ENCODE data around the gene RAI1. TPM values are rescaled to one million over a fixed set of nuclear protein-coding genes. Genes with fewer than 3 reads are reported as not detected.

RAI1 gene
- total and polyA plus RNA-seq, 2 donors = 4.3 to 10.9 TPM

DNA sequence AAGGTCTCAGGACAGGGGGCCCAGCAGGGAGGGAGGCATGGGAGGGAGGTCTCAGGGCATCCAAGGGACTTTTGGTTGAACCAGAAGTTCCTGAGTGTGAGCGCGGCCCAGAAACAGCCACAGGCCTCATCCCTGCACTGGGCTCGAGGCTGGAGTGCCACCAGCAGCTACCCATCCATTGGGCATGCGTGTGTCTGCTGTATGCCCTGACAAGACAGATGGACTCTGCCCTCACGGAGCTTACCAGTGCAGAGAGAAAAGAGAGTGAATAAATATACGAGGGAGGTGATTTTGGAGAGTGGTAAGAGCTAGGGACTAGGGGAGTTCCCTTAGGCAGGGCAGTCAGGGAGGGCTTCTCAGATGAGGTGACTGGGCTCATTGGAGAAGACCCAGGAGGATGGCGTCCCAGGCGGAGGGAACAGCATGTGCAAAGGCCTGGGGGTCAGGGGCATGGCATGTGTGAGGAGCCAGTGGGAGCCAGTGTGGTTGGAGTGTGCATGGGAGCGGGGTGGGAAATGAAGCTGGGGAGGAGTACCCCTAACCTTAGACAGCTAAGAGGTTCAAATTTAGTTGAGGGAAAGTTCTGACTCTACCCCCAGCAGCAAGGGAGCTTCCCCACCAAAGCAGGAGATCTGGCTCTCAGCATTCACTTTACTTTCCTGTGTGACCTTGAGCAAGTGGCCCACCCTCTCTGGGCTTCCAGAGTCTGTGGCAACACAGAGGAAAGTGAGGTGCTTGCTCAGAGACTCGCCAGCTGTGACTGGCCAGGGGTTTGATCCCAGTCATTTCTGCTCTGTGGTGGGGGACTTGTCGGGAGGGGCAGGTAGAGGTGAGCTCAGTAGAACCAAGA, 80.9 kb downstream of the RAI1 start:
- H3K27ac ChIP-seq (ENCODE audit: low read depth in 1 of 2, low read length in 1 of 2) = no peak overlapping the region
- 96% methylated on average over 11 of the region's 11 CpGs for WGBS

DNA sequence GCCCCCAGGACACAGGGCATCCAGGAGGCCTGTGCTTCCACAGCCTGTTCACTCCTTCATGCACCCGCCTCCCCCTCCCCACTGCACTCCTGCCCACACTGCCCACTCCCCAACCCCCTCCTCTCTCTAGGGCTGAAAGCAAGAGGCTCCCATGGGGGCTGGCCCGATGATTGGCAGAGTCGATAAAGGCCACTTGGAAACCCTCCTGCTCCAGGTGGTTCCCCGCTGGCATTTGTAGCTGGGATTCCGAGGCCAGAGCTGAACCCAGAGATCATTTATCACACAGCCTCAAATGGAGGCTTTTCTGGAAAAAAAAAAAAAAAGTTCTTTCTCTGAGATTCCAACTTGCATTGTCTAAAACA, 81.5 kb downstream of the RAI1 start:
- Histone ChIP-seq H3K9me3 (ENCODE audit: control insufficient read depth in 2 of 2, insufficient read depth in 1 of 2, low read length in 1 of 2) (no peaks in the 10 kb centered on the region), H3K27me3 (ENCODE audit: control insufficient read depth in 2 of 2, insufficient read depth in 1 of 2, low read length in 1 of 2) (no peaks in the 10 kb centered on the region), H3K4me3 (ENCODE audit: low read length in 2 of 2) (no peak overlapping the region), H3K4me1 (ENCODE audit: control insufficient read depth in 2 of 2, insufficient read depth in 2 of 2, low read length in 2 of 2) (peaks cover 48 to 99% of the 10 kb centered on the region in 2 donors), H3K36me3 (ENCODE audit: control insufficient read depth in 2 of 2, insufficient read depth in 2 of 2, low read length in 1 of 2) (peaks cover 4 to 7% of the 10 kb centered on the region in 2 donors), H3K27ac (ENCODE audit: low read depth in 1 of 2, low read length in 1 of 2) (no peak overlapping the region)
- no peak for DNase-seq (ENCODE audit: low read depth in 6 of 9, low spot score in 9 of 9)
- 93% methylated on average over 5 of the region's 5 CpGs for WGBS

More for the DNA sequence above, 80.9 kb downstream of the RAI1 start:
- Histone ChIP-seq H3K9me3 (ENCODE audit: control insufficient read depth in 2 of 2, insufficient read depth in 1 of 2, low read length in 1 of 2) (no peaks in the 10 kb centered on the region), H3K36me3 (ENCODE audit: control insufficient read depth in 2 of 2, insufficient read depth in 2 of 2, low read length in 1 of 2) (peaks cover 4 to 7% of the 10 kb centered on the region in 2 donors), H3K4me3 (ENCODE audit: low read length in 2 of 2) (no peak overlapping the region), H3K4me1 (ENCODE audit: control insufficient read depth in 2 of 2, insufficient read depth in 2 of 2, low read length in 2 of 2) (peaks cover 54 to 99% of the 10 kb centered on the region in 2 donors), H3K27me3 (ENCODE audit: control insufficient read depth in 2 of 2, insufficient read depth in 1 of 2, low read length in 1 of 2) (no peaks in the 10 kb centered on the region)
- no peak for DNase-seq (ENCODE audit: low read depth in 6 of 9, low spot score in 9 of 9)

DNA sequence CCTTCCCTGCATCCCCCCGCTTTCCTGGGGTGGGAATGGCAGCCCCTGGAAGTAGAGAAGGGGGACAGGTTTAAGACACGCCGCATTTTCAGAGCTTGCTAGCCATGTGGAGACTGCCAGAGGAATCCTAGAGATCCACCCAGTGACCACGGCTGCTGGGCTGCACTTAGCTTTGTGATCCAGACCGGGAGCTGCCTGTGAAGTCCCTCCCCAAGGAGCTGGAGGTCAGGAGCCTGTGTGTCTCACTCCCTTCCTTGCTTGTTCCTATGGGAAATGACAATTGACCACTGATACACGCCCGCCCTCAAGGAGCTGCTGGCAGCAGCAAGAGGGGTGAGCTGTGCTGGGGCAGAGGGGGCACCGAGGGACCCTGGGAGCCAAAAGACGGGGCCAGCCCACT, 81.9 kb downstream of the RAI1 start:
- no peaks in the 10 kb centered on the region for H3K27me3 ChIP-seq (ENCODE audit: control insufficient read depth in 2 of 2, insufficient read depth in 1 of 2, low read length in 1 of 2)
- no peak overlapping the region for H3K27ac ChIP-seq (ENCODE audit: low read depth in 1 of 2, low read length in 1 of 2)
- peaks cover 4 to 7% of the 10 kb centered on the region in 2 donors for H3K36me3 ChIP-seq (ENCODE audit: control insufficient read depth in 2 of 2, insufficient read depth in 2 of 2, low read length in 1 of 2)
- H3K9me3 ChIP-seq (ENCODE audit: control insufficient read depth in 2 of 2, insufficient read depth in 1 of 2, low read length in 1 of 2) = no peaks in the 10 kb centered on the region
- DNase-seq (ENCODE audit: low read depth in 6 of 9, low spot score in 9 of 9) = no peak
- peaks cover 46 to 98% of the 10 kb centered on the region in 2 donors for H3K4me1 ChIP-seq (ENCODE audit: control insufficient read depth in 2 of 2, insufficient read depth in 2 of 2, low read length in 2 of 2)
- WGBS = 96% methylated on average over 9 of the region's 9 CpGs
- H3K4me3 ChIP-seq (ENCODE audit: low read length in 2 of 2) = no peak overlapping the region

DNA sequence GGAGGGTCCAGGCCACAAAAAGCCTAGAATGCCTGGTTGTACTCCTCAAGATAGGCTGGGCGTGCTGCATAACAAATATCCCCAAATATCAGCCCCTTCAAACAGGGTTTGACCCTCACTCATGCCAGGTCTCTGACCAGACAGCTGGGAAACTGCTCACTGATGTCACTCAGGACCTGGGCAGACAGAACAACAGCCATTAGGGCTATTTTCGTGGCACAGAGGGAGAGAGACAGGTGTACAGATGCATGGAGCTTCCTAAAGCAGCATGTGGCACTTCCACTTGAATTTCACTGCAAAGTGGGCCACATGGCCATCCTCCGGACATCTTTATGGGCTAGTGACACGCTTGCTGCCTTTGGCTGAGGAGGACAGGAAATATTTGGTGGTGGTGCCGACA, 82.5 kb downstream of the RAI1 start:
- H3K27me3 ChIP-seq (ENCODE audit: control insufficient read depth in 2 of 2, insufficient read depth in 1 of 2, low read length in 1 of 2) = no peaks in the 10 kb centered on the region
- peaks cover 4 to 7% of the 10 kb centered on the region in 2 donors for H3K36me3 ChIP-seq (ENCODE audit: control insufficient read depth in 2 of 2, insufficient read depth in 2 of 2, low read length in 1 of 2)
- 38% methylated on average over 5 of the region's 5 CpGs for WGBS
- no peak overlapping the region for H3K4me3 ChIP-seq (ENCODE audit: low read length in 2 of 2)
- no peak for DNase-seq (ENCODE audit: low read depth in 6 of 9, low spot score in 9 of 9)
- H3K9me3 ChIP-seq (ENCODE audit: control insufficient read depth in 2 of 2, insufficient read depth in 1 of 2, low read length in 1 of 2) = no peaks in the 10 kb centered on the region
- peak overlapping the region in 1 of 2 donors; percentile 59 for H3K27ac ChIP-seq (ENCODE audit: low read depth in 1 of 2, low read length in 1 of 2)
- peaks cover 40 to 97% of the 10 kb centered on the region in 2 donors for H3K4me1 ChIP-seq (ENCODE audit: control insufficient read depth in 2 of 2, insufficient read depth in 2 of 2, low read length in 2 of 2)

DNA sequence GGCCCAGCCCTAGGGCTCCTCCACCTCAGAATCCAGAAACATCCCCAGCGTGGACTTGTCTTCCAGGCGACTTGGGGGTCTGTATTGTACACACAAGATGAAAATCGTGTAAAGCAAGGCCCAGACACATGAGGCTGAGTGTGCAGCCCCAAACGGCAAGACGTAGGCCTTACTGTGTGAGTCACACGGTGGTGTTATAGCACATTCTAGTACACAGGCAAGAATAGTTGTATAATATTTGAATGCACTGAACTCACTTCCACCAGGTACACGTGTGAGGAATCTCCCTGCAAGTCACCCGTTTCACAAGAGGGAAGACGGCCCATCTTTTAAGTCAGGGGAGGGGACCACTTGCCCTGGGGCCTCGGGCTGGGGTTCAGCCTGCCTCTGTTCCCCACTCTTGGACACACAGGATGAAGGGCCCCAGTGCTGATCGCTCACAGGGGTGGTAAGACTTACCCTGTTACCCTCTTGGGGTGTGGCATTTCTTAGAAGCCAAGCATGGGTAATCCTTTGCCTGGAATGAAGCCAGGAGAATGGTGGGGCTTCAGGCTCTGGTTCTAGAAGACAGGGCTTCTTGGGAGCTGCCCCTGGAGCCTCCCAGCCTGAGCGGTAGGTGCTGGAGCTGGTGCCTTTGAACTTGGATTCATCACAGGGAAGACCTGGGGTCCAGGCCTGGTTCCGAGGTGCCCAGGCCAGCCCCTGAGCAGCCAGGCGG, 84.3 kb downstream of the RAI1 start:
- DNase-seq (ENCODE audit: low read depth in 6 of 9, low spot score in 9 of 9) = no peak
- no peak overlapping the region for H3K4me3 ChIP-seq (ENCODE audit: low read length in 2 of 2)
- peaks cover 27 to 89% of the 10 kb centered on the region in 2 donors for H3K4me1 ChIP-seq (ENCODE audit: control insufficient read depth in 2 of 2, insufficient read depth in 2 of 2, low read length in 2 of 2)
- peaks cover 4% of the 10 kb centered on the region in 2 donors for H3K36me3 ChIP-seq (ENCODE audit: control insufficient read depth in 2 of 2, insufficient read depth in 2 of 2, low read length in 1 of 2)
- no peaks in the 10 kb centered on the region for H3K27me3 ChIP-seq (ENCODE audit: control insufficient read depth in 2 of 2, insufficient read depth in 1 of 2, low read length in 1 of 2)
- WGBS = 90% methylated on average over 14 of the region's 14 CpGs
- no peak overlapping the region for H3K27ac ChIP-seq (ENCODE audit: low read depth in 1 of 2, low read length in 1 of 2)
- H3K9me3 ChIP-seq (ENCODE audit: control insufficient read depth in 2 of 2, insufficient read depth in 1 of 2, low read length in 1 of 2) = no peaks in the 10 kb centered on the region

DNA sequence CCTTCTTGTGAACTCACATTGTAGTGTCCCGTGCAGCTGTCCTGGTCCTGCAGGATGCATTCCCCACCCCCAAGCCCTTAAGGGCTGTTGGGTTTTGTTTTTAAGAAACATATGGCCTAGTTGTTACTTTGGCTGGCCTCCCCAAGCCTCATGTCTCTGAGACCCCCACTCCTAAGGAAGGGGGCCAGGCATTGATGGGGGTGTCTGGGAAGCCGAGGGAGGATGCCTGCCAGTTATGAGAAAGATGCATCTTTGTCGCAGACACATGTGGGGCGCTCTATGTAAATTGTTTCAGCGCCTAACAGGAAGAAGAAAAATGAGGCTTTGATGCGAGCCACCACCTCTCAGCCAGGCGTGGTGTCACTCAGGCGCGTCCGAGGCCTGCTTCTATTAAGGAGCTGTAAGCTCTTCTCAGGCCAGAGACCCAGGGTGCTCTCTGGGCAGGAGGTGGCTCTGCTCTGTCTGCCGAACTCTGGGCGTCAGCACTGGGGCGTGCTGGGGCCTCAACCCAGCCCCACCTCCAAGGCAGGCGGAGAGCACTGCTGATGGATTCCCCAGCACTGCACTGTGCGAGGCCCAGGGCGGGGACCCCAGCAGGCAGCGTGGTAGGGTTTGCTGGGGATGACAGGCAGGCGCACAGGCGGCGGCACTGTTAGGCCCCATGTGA, 85.0 kb downstream of the RAI1 start:
- DNase-seq (ENCODE audit: low read depth in 6 of 9, low spot score in 9 of 9) = peak in 1 of 9 donors; percentile 57
- Histone ChIP-seq H3K9me3 (ENCODE audit: control insufficient read depth in 2 of 2, insufficient read depth in 1 of 2, low read length in 1 of 2) (no peaks in the 10 kb centered on the region), H3K27me3 (ENCODE audit: control insufficient read depth in 2 of 2, insufficient read depth in 1 of 2, low read length in 1 of 2) (no peaks in the 10 kb centered on the region), H3K4me1 (ENCODE audit: control insufficient read depth in 2 of 2, insufficient read depth in 2 of 2, low read length in 2 of 2) (peaks cover 27 to 82% of the 10 kb centered on the region in 2 donors), H3K4me3 (ENCODE audit: low read length in 2 of 2) (no peak overlapping the region), H3K36me3 (ENCODE audit: control insufficient read depth in 2 of 2, insufficient read depth in 2 of 2, low read length in 1 of 2) (peaks cover 4% of the 10 kb centered on the region in 2 donors), H3K27ac (ENCODE audit: low read depth in 1 of 2, low read length in 1 of 2) (peak overlapping the region in 1 of 2 donors; percentile 13)
- WGBS = 72% methylated on average over 20 of the region's 20 CpGs

DNA sequence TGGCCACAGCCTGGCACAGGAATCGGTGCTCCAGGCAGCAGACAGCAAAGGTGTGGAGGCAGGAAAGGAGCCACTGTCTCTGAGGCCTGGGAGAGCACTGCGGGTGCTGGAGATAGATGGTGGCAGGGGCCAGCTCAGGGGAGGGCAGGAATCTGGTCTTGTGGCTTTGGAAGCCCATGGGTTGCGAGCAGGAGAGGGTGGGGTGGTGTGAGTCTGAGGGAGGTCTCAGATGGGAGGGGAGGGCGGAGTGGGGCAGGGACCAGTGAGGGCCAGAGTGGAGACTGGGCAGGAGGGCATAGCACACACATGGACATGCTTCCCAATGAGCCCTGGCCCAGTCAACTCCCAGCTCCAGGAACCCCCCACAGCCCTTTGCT, 85.5 kb downstream of the RAI1 start:
- 86% methylated on average over 4 of the region's 4 CpGs for WGBS
- H3K27ac ChIP-seq (ENCODE audit: low read depth in 1 of 2, low read length in 1 of 2) = peak overlapping the region in 1 of 2 donors; percentile 13

DNA sequence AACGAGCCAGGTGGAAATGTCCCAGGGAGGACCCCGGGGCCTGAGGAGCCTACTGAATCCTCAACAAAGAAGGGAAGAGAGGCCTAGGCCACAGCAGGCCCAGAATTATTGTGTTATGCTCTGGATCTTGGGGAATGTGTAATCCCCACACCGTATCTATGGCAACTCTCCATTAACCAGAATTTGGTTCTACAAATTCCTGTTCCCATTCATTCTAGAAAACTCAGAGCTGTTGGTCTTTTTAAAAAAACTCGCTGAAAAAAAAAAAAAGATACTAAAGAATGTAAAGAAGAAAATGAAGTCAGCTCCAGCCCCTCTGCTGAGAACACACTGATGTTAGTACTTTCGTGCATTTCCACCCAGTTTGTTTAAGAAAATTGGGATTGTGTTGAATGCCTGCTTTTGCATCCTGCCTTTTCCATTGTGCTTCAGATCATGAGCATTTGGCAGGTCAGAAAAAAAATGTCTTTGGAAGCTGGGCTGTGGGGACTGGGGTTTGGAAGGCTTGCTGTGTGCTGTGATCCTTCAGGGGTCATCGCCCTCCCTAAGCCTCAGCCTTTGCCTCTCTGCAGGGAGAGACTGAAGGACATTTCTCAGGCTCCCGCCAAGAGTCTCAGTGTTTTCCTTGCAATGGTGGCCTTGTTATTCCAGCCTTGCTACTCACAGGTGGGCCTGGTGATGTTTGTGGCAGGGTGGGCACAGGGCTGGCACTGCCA, 86.1 kb downstream of the RAI1 start:
- 91% methylated on average over 7 of the region's 7 CpGs for WGBS
- H3K27me3 ChIP-seq (ENCODE audit: control insufficient read depth in 2 of 2, insufficient read depth in 1 of 2, low read length in 1 of 2) = no peaks in the 10 kb centered on the region
- peaks cover 27 to 72% of the 10 kb centered on the region in 2 donors for H3K4me1 ChIP-seq (ENCODE audit: control insufficient read depth in 2 of 2, insufficient read depth in 2 of 2, low read length in 2 of 2)
- no peaks in the 10 kb centered on the region for H3K9me3 ChIP-seq (ENCODE audit: control insufficient read depth in 2 of 2, insufficient read depth in 1 of 2, low read length in 1 of 2)
- peaks cover 4% of the 10 kb centered on the region in 2 donors for H3K36me3 ChIP-seq (ENCODE audit: control insufficient read depth in 2 of 2, insufficient read depth in 2 of 2, low read length in 1 of 2)
- no peak overlapping the region for H3K4me3 ChIP-seq (ENCODE audit: low read length in 2 of 2)
- DNase-seq (ENCODE audit: low read depth in 6 of 9, low spot score in 9 of 9) = no peak
- no peak overlapping the region for H3K27ac ChIP-seq (ENCODE audit: low read depth in 1 of 2, low read length in 1 of 2)

More for the DNA sequence above, 85.5 kb downstream of the RAI1 start:
- Histone ChIP-seq H3K4me1 (ENCODE audit: control insufficient read depth in 2 of 2, insufficient read depth in 2 of 2, low read length in 2 of 2) (peaks cover 27 to 76% of the 10 kb centered on the region in 2 donors), H3K27me3 (ENCODE audit: control insufficient read depth in 2 of 2, insufficient read depth in 1 of 2, low read length in 1 of 2) (no peaks in the 10 kb centered on the region), H3K9me3 (ENCODE audit: control insufficient read depth in 2 of 2, insufficient read depth in 1 of 2, low read length in 1 of 2) (no peaks in the 10 kb centered on the region), H3K36me3 (ENCODE audit: control insufficient read depth in 2 of 2, insufficient read depth in 2 of 2, low read length in 1 of 2) (peaks cover 4% of the 10 kb centered on the region in 2 donors), H3K4me3 (ENCODE audit: low read length in 2 of 2) (no peak overlapping the region)
- no peak for DNase-seq (ENCODE audit: low read depth in 6 of 9, low spot score in 9 of 9)
